Esophagus muscularis mucosa (tissue), 4 donors: Measurements from ENCODE around the gene SLC5A5. TPM values are rescaled to one million over a fixed set of nuclear protein-coding genes. Genes with fewer than 3 reads are reported as not detected.

Experiments
- DNase-seq: peaks from one replicate; pipeline ENCODE4 v3.0.0-alpha.2; 2017; ENCODE audit errors: extremely low spot score
- H3K27ac ChIP-seq, 4 donors: fragments of 200-600 bp; sonication (generic); replicated peaks in 1 of 4; 1 replicate in 3 of 4; 2 replicates in 1 of 4; pipeline ENCODE4 v1.5.1; 2016 to 2019; ENCODE audit warnings: mild to moderate bottlenecking in 1 of 4
- H3K27me3 ChIP-seq, 4 donors: fragments of 200-600 bp; sonication (generic); one replicate each; pipeline versions ENCODE4 v1.5.1 to v1.6.0; 2016 to 2019
- H3K36me3 ChIP-seq, 4 donors: fragments of 200-600 bp; sonication (generic); one replicate each; pipeline ENCODE4 v1.5.1; 2016 to 2019
- H3K4me1 ChIP-seq, 4 donors: fragments of 200-600 bp; sonication (generic); one replicate each; pipeline ENCODE4 v1.5.1; 2016 to 2019
- H3K4me3 ChIP-seq, 4 donors: fragments of 200-600 bp; sonication (generic); 1 replicate in 2 of 4; 2 replicates in 2 of 4; pipeline ENCODE4 v1.5.1; 2016 to 2019; ENCODE audit warnings: mild to moderate bottlenecking in 4 of 4, moderate library complexity in 1 of 4
- H3K9me3 ChIP-seq, 4 donors: fragments of 200-600 bp; sonication (generic); 1 replicate in 3 of 4; 2 replicates in 1 of 4; pipeline ENCODE4 v1.5.1; 2016 to 2019
- CTCF ChIP-seq, 3 experiments: fragments of 200-600 bp in 2 of 3; fragments of 450-650 bp in 1 of 3; sonication (generic) in 2 of 3; IDR thresholded peaks; one replicate each; pipeline ENCODE4 v1.5.1; 2017 to 2019; ENCODE audit warnings: antibody characterized with exemption in 3 of 3, mild to moderate bottlenecking in 2 of 3, moderate library complexity in 1 of 3
- EP300 ChIP-seq: sonication (generic); formaldehyde crosslinking; IDR thresholded peaks from one replicate; pipeline ENCODE4 v1.6.1; 2017; ENCODE audit warnings: antibody characterized with exemption
- POLR2A ChIP-seq: fragments of 450-650 bp; IDR thresholded peaks from one replicate; pipeline ENCODE4 v1.6.1; 2017; ENCODE audit warnings: antibody characterized with exemption, moderate library complexity, mild to moderate bottlenecking, low read depth
- POLR2AphosphoS5 ChIP-seq, 2 donors: sonication (generic); formaldehyde crosslinking; IDR thresholded peaks; one replicate each; pipeline ENCODE4 v1.6.1; 2017; ENCODE audit warnings: antibody characterized with exemption in 2 of 2
- WGBS: methylation state at CpG from one replicate; pipeline ENCODE4 v1.1.5; 2018; 5-methylcytosine and 5-hydroxymethylcytosine counted together
- intact Hi-C: fragments of 100-400 bp; cut with DNase I; formaldehyde crosslinking; loops from one replicate; pipeline ENCODE4 v1.15.1; 2023
- total RNA-seq, 4 donors: library from RNA; depleted of rRNA; stranded (reverse); fragments of >200 nt; gene quantifications; one replicate each; pipeline versions ENCODE4 v1.1.0 to v1.2.1, GENCODE V29; 2016

SLC5A5 gene
- total RNA-seq, 4 donors from 2014 or later: 0.17 TPM; not detected in 3

- TF ChIP-seq POLR2AphosphoS5 (IDR thresholded peaks at IDR 0.05) (no peak), EP300 (no peak), CTCF (IDR thresholded peaks at IDR 0.05) (no peak), POLR2A (no peak)
- DNase-seq: no peak
- Histone ChIP-seq H3K36me3 (peaks cover 34 to 54% (median 51%) of the 10 kb centered on the region in 4 donors), H3K4me1 (peaks cover 13 to 29% (median 17%) of the 10 kb centered on the region in 4 donors), H3K4me3 (no peak overlapping the region), H3K9me3 (no peaks in the 10 kb centered on the region), H3K27ac (no peak overlapping the region), H3K27me3 (peaks cover 0 to 13% (median 4%) of the 10 kb centered on the region in 4 donors)
- intact Hi-C loops: loop anchor here (2.0 kb wide), 1 partner anchor 65 kb away; no protein-coding TSS in a partner anchor
- WGBS: 70% methylated on average over 13 of the region's 13 CpGs
Observed at GRCh38 chr19:17865364-17866311, 6.1 kb upstream of the SLC5A5 start.

GRCh38 chr19:17866312-17866963 lies 5.3 kb upstream of the SLC5A5 start:
- H3K9me3 ChIP-seq: no peaks in the 10 kb centered on the region
- intact Hi-C loops: no loop called here
- H3K4me1 ChIP-seq: peaks cover 5 to 21% (median 9%) of the 10 kb centered on the region in 4 donors
- H3K27ac ChIP-seq: no peak overlapping the region
- H3K27me3 ChIP-seq: peaks cover 0 to 21% (median 12%) of the 10 kb centered on the region in 4 donors
- H3K36me3 ChIP-seq: peaks cover 34 to 49% (median 48%) of the 10 kb centered on the region in 4 donors
- no peak overlapping the region for H3K4me3 ChIP-seq
- DNase-seq: no peak
- TF ChIP-seq CTCF (IDR thresholded peaks at IDR 0.05) (no peak), POLR2AphosphoS5 (IDR thresholded peaks at IDR 0.05) (no peak), EP300 (no peak), POLR2A (no peak)
- 84% methylated on average over 8 of the region's 8 CpGs for WGBS

GRCh38 chr19:17866964-17867486 lies 4.7 kb upstream of the SLC5A5 start:
- Histone ChIP-seq H3K27ac (no peak overlapping the region), H3K36me3 (peaks cover 28 to 43% (median 42%) of the 10 kb centered on the region in 4 donors), H3K4me1 (peaks cover 3 to 21% (median 8%) of the 10 kb centered on the region in 4 donors), H3K4me3 (no peak overlapping the region), H3K27me3 (peaks cover 3 to 27% (median 18%) of the 10 kb centered on the region in 4 donors), H3K9me3 (no peaks in the 10 kb centered on the region)
- DNase-seq: no peak
- intact Hi-C loops: no loop called here
- 75% methylated on average over 10 of the region's 11 CpGs for WGBS
- no peak for TF ChIP-seq EP300

DNA sequence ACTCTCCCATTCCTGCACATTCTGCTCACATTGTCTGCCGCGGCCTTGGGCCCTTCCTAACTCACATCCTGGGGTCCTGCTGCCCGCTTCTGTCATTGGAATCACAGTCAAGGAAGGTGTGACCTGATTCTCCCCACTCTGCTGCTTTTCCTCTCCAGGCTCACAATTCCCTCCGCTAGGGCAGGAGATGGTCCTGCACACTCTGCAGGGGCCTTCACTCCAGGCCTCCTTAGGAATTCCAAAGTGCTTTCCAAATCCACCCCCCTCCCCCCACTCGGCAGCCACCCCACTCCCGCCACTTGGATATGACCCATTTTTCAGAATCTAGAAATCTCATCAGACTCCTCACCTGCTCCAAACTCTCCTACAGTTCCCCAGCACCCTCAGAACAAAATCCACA lies 3.1 kb upstream of the SLC5A5 start:
- no peak for DNase-seq
- no peak for TF ChIP-seq POLR2A
- no peak for TF ChIP-seq CTCF (IDR thresholded peaks at IDR 0.05)
- TF ChIP-seq POLR2AphosphoS5 (IDR thresholded peaks at IDR 0.05): no peak
- WGBS: 50% methylated on average over 6 of the region's 6 CpGs
- intact Hi-C loops: no loop called here
- peaks cover 12 to 27% (median 25%) of the 10 kb centered on the region in 4 donors for H3K36me3 ChIP-seq
- H3K27me3 ChIP-seq: peaks cover 8 to 44% (median 34%) of the 10 kb centered on the region in 4 donors
- no peak overlapping the region for H3K27ac ChIP-seq
- H3K4me3 ChIP-seq: no peak overlapping the region
- peaks cover 12 to 23% (median 19%) of the 10 kb centered on the region in 4 donors for H3K4me1 ChIP-seq
- no peaks in the 10 kb centered on the region for H3K9me3 ChIP-seq
